Keratinocyte (primary cell): ENCODE results near the gene ITFG1. TPM values are rescaled to one million over a fixed set of nuclear protein-coding genes. Genes with fewer than 3 reads are reported as not detected.

ENCODE experiments used
- DNase-seq: peaks from one replicate; pipeline ENCODE4 v3.0.0-alpha.2; 2011; ENCODE audit warnings: low read depth, missing footprints, low spot score
- FAIRE-seq: peaks from 2 replicates; lab custom pipeline; 2011; peaks lifted over from hg19 to GRCh38; lab: Jason Lieb, UNC
- H2AFZ ChIP-seq: 2 replicates; pipeline ENCODE4 v1.6.0; 2012; ENCODE audit warnings: low read length, control low read depth, inconsistent platforms; ENCODE audit not compliant: control insufficient read depth
- H3K27ac ChIP-seq: 2 replicates; pipeline ENCODE4 v1.5.1; 2011; ENCODE audit warnings: low read length; ENCODE audit not compliant: control insufficient read depth, insufficient read depth
- H3K27me3 ChIP-seq: 3 replicates; pipeline ENCODE4 v1.6.0; 2011; ENCODE audit warnings: low read length; ENCODE audit not compliant: control insufficient read depth, insufficient read depth; ENCODE audit errors: extremely low read depth
- H3K36me3 ChIP-seq, 2 experiments: 2 replicates in 1 of 2; 3 replicates in 1 of 2; pipeline ENCODE4 v1.5.1; 2011; ENCODE audit warnings: low read length in 2 of 2, mild to moderate bottlenecking in 1 of 2; ENCODE audit not compliant: control insufficient read depth in 2 of 2, insufficient read depth in 2 of 2; ENCODE audit errors: extremely low read depth in 1 of 2
- H3K4me1 ChIP-seq: 3 replicates; pipeline ENCODE4 v1.5.1; 2011; ENCODE audit warnings: low read length; ENCODE audit not compliant: control insufficient read depth, insufficient read depth; ENCODE audit errors: extremely low read depth
- H3K4me2 ChIP-seq: 3 replicates; pipeline ENCODE4 v1.6.0; 2011; ENCODE audit warnings: low read depth, low read length; ENCODE audit not compliant: control insufficient read depth, insufficient read depth; ENCODE audit errors: extremely low read depth
- H3K4me3 ChIP-seq, 3 experiments: fragments of 200-600 bp in 1 of 3; sonication (generic) in 1 of 3; 2 replicates in 2 of 3; 3 replicates in 1 of 3; pipeline ENCODE4 v1.5.1; 2011 to 2016; ENCODE audit warnings: low read length in 3 of 3, mild to moderate bottlenecking in 3 of 3, control low read depth in 2 of 3, inconsistent platforms in 1 of 3, low read depth in 1 of 3, mixed read lengths in 1 of 3, mixed run types in 1 of 3, moderate library complexity in 1 of 3; ENCODE audit not compliant: control insufficient read depth in 2 of 3, insufficient read depth in 2 of 3; ENCODE audit errors: extremely low read depth in 1 of 3
- H3K79me2 ChIP-seq: 2 replicates; pipeline ENCODE4 v1.6.0; 2012; ENCODE audit warnings: low read length; ENCODE audit not compliant: control insufficient read depth, insufficient read depth
- H3K9ac ChIP-seq: 3 replicates; pipeline ENCODE4 v1.6.0; 2011; ENCODE audit warnings: low read length; ENCODE audit not compliant: control insufficient read depth, insufficient read depth; ENCODE audit errors: extremely low read depth
- H3K9me1 ChIP-seq: 3 replicates; pipeline ENCODE4 v1.6.0; 2011; ENCODE audit warnings: low read length; ENCODE audit not compliant: control insufficient read depth, insufficient read depth; ENCODE audit errors: extremely low read depth
- H3K9me3 ChIP-seq: 2 replicates; pipeline ENCODE4 v1.5.1; 2012; ENCODE audit warnings: low read depth, low read length; ENCODE audit not compliant: control insufficient read depth
- H4K20me1 ChIP-seq: 3 replicates; pipeline ENCODE4 v1.6.0; 2011; ENCODE audit warnings: low read length; ENCODE audit not compliant: control insufficient read depth, insufficient read depth; ENCODE audit errors: extremely low read depth
- EZH2 ChIP-seq: IDR thresholded peaks from one replicate; pipeline ENCODE4 v1.6.1; 2012; ENCODE audit warnings: inconsistent platforms, mild to moderate bottlenecking, low read length, moderate library complexity
- dilution Hi-C: fragments of 300-500 bp; cut with MboI; formaldehyde crosslinking; loops from one replicate; pipeline ENCODE4 v1.7.0; 2020; ENCODE audit warnings: low sequenced_read_pairs; ENCODE audit not compliant: extremely low pct_ligation_motif_present
- polyA plus RNA-seq, 5 experiments: library from polyadenylated mRNA; depleted of rRNA in 3 of 5; stranded (reverse) in 3 of 5; stranded (forward) in 1 of 5; unstranded in 1 of 5; fragments of >200 nt; gene quantifications; 1 replicate in 1 of 5; 2 replicates in 3 of 5; 3 replicates in 1 of 5; pipeline versions ENCODE4 v1.2.1 to v1.2.3, GENCODE V29; 2011 to 2012; ENCODE audit warnings: missing spikeins in 2 of 5, low read depth in 1 of 5, low replicate concordance in 1 of 5
- TF ChIP-seq, protein P1 (sequence below), 3 experiments: IDR thresholded peaks in 1 of 3; conservative IDR thresholded peaks in 1 of 3; optimal IDR thresholded peaks in 1 of 3; 2 replicates in 2 of 3; 3 replicates in 1 of 3; pipeline versions ENCODE3 to v1.5.1; 2011; ENCODE audit warnings: low read length in 3 of 3, mild to moderate bottlenecking in 3 of 3, moderate library complexity in 2 of 3, control low read depth in 1 of 3, inconsistent platforms in 1 of 3; ENCODE audit not compliant: insufficient read depth in 2 of 3; ENCODE audit errors: extremely low read depth in 1 of 3

Gene ITFG1
- polyA plus RNA-seq, 1 donor (not counting 4 experiments of a cell fraction or from before 2014, with no cell fraction given) = 83.8 TPM

DNA sequence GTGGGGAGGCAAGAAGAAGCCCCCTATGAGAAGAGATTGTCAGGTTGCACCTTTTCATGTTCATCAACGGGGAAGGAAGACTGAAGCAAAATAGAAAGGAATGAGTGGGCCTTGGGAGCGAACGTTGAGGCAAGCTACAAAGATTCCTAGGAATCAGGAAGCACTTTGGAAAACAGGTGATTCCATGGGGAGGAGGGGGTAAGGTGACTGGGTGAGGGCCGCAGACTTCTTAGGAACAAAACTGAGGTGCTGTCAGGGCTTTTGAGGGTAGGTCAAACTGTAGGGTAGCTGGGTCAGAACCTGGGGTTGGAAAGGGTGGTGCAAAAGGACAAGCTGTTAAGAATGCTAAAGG is 528 bp downstream of the ITFG1 start:
- peak overlapping the region; percentile 85 for H3K27ac ChIP-seq
- no peaks in the 10 kb centered on the region for H3K9me1 ChIP-seq
- dilution Hi-C loops = no loop called here
- H3K9ac ChIP-seq = peak overlapping the region; percentile 87
- H3K4me3 ChIP-seq = peak overlapping the region; percentile 82 to 98 (median 96)
- peaks cover 32% of the 10 kb centered on the region for H3K79me2 ChIP-seq
- H3K4me2 ChIP-seq = peak overlapping the region; percentile 99
- TF ChIP-seq, protein P1, sequence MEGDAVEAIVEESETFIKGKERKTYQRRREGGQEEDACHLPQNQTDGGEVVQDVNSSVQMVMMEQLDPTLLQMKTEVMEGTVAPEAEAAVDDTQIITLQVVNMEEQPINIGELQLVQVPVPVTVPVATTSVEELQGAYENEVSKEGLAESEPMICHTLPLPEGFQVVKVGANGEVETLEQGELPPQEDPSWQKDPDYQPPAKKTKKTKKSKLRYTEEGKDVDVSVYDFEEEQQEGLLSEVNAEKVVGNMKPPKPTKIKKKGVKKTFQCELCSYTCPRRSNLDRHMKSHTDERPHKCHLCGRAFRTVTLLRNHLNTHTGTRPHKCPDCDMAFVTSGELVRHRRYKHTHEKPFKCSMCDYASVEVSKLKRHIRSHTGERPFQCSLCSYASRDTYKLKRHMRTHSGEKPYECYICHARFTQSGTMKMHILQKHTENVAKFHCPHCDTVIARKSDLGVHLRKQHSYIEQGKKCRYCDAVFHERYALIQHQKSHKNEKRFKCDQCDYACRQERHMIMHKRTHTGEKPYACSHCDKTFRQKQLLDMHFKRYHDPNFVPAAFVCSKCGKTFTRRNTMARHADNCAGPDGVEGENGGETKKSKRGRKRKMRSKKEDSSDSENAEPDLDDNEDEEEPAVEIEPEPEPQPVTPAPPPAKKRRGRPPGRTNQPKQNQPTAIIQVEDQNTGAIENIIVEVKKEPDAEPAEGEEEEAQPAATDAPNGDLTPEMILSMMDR (optimal IDR thresholded peaks at IDR 0.05 in 1 of 3, IDR thresholded peaks at IDR 0.05 in 1 of 3, conservative IDR thresholded peaks at IDR 0.05 in 1 of 3; ENCODE audit: extremely low read depth in 1 of 3, insufficient read depth in 2 of 3, low read length in 3 of 3) = no peak
- no peak for TF ChIP-seq EZH2
- H3K9me3 ChIP-seq = no peaks in the 10 kb centered on the region
- FAIRE-seq (no peak), DNase-seq (no peak)
- H3K27me3 ChIP-seq = no peaks in the 10 kb centered on the region
- H3K36me3 ChIP-seq = peaks cover 0 to 3% of the 10 kb centered on the region in 2 experiments
- no peaks in the 10 kb centered on the region for H4K20me1 ChIP-seq
- peaks cover 34% of the 10 kb centered on the region for H3K4me1 ChIP-seq
- H2AFZ ChIP-seq = peak overlapping the region; percentile 92

DNA sequence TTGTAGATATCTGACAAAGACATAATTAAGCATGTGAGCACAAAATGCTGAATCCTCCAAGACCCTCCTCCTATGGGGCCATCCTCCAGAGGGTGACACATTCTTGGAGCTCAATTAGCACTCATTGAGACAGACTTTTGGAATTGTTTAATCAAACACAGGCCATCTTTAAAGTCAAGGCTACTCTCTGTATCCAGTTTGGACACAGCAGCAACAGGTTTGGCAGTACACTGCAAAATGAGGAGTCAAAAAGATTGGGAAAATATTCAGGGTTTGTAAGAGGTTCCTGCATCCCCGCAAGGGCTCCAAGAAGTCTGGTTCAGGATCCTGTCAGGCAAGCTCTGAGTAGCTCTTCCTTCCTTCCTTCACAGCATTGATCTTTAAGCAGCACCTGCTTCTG is 1.3 kb downstream of the ITFG1 start:
- Histone ChIP-seq H3K4me2 (peak overlapping the region; percentile 99), H3K4me3 (peak overlapping the region in 2 of 3 experiments; percentile 96 to 98), H2AFZ (no peak overlapping the region), H4K20me1 (no peaks in the 10 kb centered on the region), H3K9me3 (no peaks in the 10 kb centered on the region), H3K27me3 (no peaks in the 10 kb centered on the region), H3K36me3 (peaks cover 0 to 3% of the 10 kb centered on the region in 2 experiments), H3K9ac (no peak overlapping the region), H3K9me1 (no peaks in the 10 kb centered on the region), H3K4me1 (peaks cover 33% of the 10 kb centered on the region), H3K79me2 (peaks cover 32% of the 10 kb centered on the region), H3K27ac (no peak overlapping the region)
- dilution Hi-C loops = no loop called here
- no peak for FAIRE-seq
- no peak for DNase-seq
- no peak for TF ChIP-seq EZH2
- TF ChIP-seq, protein P1 (optimal IDR thresholded peaks at IDR 0.05 in 1 of 3, IDR thresholded peaks at IDR 0.05 in 1 of 3, conservative IDR thresholded peaks at IDR 0.05 in 1 of 3; ENCODE audit: extremely low read depth in 1 of 3, insufficient read depth in 2 of 3, low read length in 3 of 3) = no peak
